GM23248 (cell line): Measurements from ENCODE around the gene NOP53. TPM values are rescaled to one million over a fixed set of nuclear protein-coding genes. Genes with fewer than 3 reads are reported as not detected.
A peak's percentile ranks its signal among the peaks of the same experiment; 100 is the strongest.
"Not testable (repeated sequence)": the region's sequence is repeated elsewhere in the genome, so short reads cannot be mapped to it uniquely, and the experiment has no call there.

Experiments
- DNase-seq: peaks from one replicate; pipeline ENCODE4 v3.0.0-alpha.2; 2015
- H2AFZ ChIP-seq: fragments of 200-600 bp; sonication (generic); 2 replicates; pipeline ENCODE4 v1.6.1; 2016; ENCODE audit warnings: antibody characterized with exemption
- H3F3A ChIP-seq: fragments of 200-600 bp; sonication (generic); 2 replicates; pipeline ENCODE4 v1.6.1; 2016; ENCODE audit warnings: mild to moderate bottlenecking, antibody characterized with exemption, mixed run types; ENCODE audit not compliant: insufficient read depth
- H3K27ac ChIP-seq: fragments of 200-600 bp; sonication (generic); 2 replicates; pipeline ENCODE4 v1.5.1; 2016; ENCODE audit warnings: mild to moderate bottlenecking
- H3K27me3 ChIP-seq: fragments of 200-600 bp; sonication (generic); replicated peaks from 2 replicates; pipeline ENCODE4 v1.6.1; 2016; ENCODE audit warnings: mild to moderate bottlenecking; ENCODE audit not compliant: insufficient read depth
- H3K36me3 ChIP-seq: fragments of 200-600 bp; sonication (generic); 2 replicates; pipeline ENCODE4 v1.6.1; 2016; ENCODE audit warnings: low read depth, mild to moderate bottlenecking
- H3K4me1 ChIP-seq: fragments of 200-600 bp; sonication (generic); 2 replicates; pipeline ENCODE4 v1.6.1; 2016; ENCODE audit warnings: mild to moderate bottlenecking; ENCODE audit not compliant: insufficient read depth
- H3K4me2 ChIP-seq: fragments of 200-600 bp; sonication (generic); one replicate; pipeline ENCODE4 v1.6.1; 2016; ENCODE audit warnings: mild to moderate bottlenecking; ENCODE audit not compliant: unreplicated experiment
- H3K4me3 ChIP-seq: fragments of 200-600 bp; sonication (generic); 2 replicates; pipeline ENCODE4 v1.5.1; 2016; ENCODE audit warnings: mild to moderate bottlenecking
- H3K79me2 ChIP-seq: fragments of 200-600 bp; sonication (generic); 2 replicates; pipeline ENCODE4 v1.6.1; 2016; ENCODE audit warnings: mild to moderate bottlenecking; ENCODE audit not compliant: insufficient read depth
- H3K9ac ChIP-seq: fragments of 200-600 bp; sonication (generic); 2 replicates; pipeline ENCODE4 v1.6.1; 2016; ENCODE audit warnings: mild to moderate bottlenecking
- H3K9me2 ChIP-seq: fragments of 200-600 bp; sonication (generic); 2 replicates; pipeline ENCODE4 v1.6.1; 2016; ENCODE audit warnings: mixed run types, mild to moderate bottlenecking, moderate library complexity; ENCODE audit not compliant: insufficient read depth
- H3K9me3 ChIP-seq: fragments of 200-600 bp; sonication (generic); one replicate; pipeline ENCODE4 v1.6.1; 2017; ENCODE audit warnings: low read depth
- H4K20me1 ChIP-seq: fragments of 200-600 bp; sonication (generic); 2 replicates; pipeline ENCODE4 v1.6.0; 2016; ENCODE audit not compliant: insufficient read depth
- EZH2 ChIP-seq: fragments of 200-600 bp; sonication (generic); IDR thresholded peaks from 2 replicates; pipeline ENCODE4 v1.6.1; 2018; ENCODE audit warnings: antibody characterized with exemption, mild to moderate bottlenecking; ENCODE audit not compliant: insufficient read depth, poor library complexity, severe bottlenecking
- EZH2phosphoT487 ChIP-seq: fragments of 200-600 bp; sonication (generic); IDR thresholded peaks from 2 replicates; pipeline ENCODE4 v1.6.1; 2018; ENCODE audit warnings: antibody characterized with exemption, moderate library complexity, mild to moderate bottlenecking, low read depth; ENCODE audit not compliant: insufficient read depth
- WGBS, 2 experiments: methylation state at CpG; one replicate each; pipeline ENCODE4 v1.1.6; 2015 to 2017; ENCODE audit warnings: low lambda C conversion rate in 2 of 2, low coverage in 1 of 2; ENCODE audit errors: missing lambda C conversion rate in 2 of 2; 5-methylcytosine and 5-hydroxymethylcytosine counted together
- in situ Hi-C: fragments of 300-500 bp; cut with MboI; formaldehyde crosslinking; loops from 2 replicates; pipeline ENCODE4 v1.15.0; 2020
- polyA plus RNA-seq: library from polyadenylated mRNA; unstranded; fragments of >200 nt; fragmentation: Nextera tagmentation; extraction: Ambion mirVana; gene quantifications from 2 replicates; pipeline ENCODE4 v1.2.1, GENCODE V29; 2016
- total RNA-seq: library from RNA; depleted of rRNA; stranded (reverse); fragments of >200 nt; shearing (Covaris generic); gene quantifications from 2 replicates; pipeline ENCODE4 v1.2.3, GENCODE V29; 2014

The NOP53 gene
- total and polyA plus RNA-seq, 2 experiments from 2014 or later = 40.7 to 62.8 TPM

DNA sequence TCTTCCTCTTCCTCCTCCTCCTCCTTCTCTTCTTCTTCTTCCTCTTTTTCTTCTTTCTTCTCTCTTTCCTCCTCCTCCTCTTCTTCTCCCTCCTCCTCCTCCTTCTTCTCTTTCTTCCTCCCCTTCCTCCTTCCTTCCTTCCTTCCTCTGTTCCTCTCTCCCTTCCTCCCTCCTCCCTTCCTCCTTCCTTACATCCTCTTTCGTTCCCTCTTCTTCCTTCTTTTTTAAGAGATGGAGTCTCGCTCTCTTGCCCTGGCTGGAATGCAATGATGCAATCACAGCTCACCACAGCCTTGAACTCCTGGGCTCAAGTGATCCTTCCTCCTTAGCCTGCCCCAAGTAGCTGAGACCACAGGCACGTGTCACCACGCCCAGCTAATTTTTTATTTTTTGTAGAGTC is 18.9 kb upstream of the NOP53 start:
- WGBS, 2 experiments = 53 to 73% methylated on average over 4 of the region's 4 CpGs
- peak; percentile 61 for DNase-seq
- Histone ChIP-seq H3K4me1 (peaks cover 61% of the 10 kb centered on the region), H3K79me2 (peaks cover 79% of the 10 kb centered on the region), H3K9me2 (no peaks in the 10 kb centered on the region), H3F3A (peaks cover 64% of the 10 kb centered on the region), H3K4me3 (no peak overlapping the region), H3K27me3 (no peaks in the 10 kb centered on the region), H3K27ac (peak overlapping the region; percentile 57), H2AFZ (no peak overlapping the region), H3K9me3 (no peaks in the 10 kb centered on the region), H3K36me3 (peaks cover 34% of the 10 kb centered on the region), H3K9ac (no peak overlapping the region), H3K4me2 (peak overlapping the region; percentile 8), H4K20me1 (0 out of 2 replicates have a peak, but pooled peaks cover 4% of the 10 kb centered on the region)
- no peak for TF ChIP-seq EZH2
- no peak for TF ChIP-seq EZH2phosphoT487
- in situ Hi-C loops = no loop called here

DNA sequence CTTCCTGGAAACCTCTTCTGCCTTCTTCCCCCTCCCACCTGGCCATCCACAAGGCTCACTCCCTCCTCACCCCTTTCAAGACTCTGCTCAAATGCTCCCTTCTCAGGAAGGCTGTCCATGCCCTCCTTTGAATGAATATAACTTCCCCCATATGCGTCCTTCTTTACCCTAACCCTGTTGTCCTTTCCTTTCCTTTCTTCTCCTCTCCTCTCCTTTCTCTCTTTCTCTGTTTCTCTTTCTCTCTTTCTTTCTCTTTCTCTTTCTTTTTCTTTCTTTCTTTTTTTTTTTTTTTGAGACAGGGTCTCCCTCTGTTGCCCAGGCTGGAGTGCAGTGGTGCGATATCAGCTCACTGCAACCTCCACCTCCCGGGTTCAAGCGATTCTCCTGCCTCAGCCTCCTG is 17.1 kb upstream of the NOP53 start:
- peaks cover 43% of the 10 kb centered on the region for H3K36me3 ChIP-seq
- DNase-seq, H3K4me3 ChIP-seq, H2AFZ ChIP-seq, H3K9me2 ChIP-seq, H3K4me2 ChIP-seq, H4K20me1 ChIP-seq, H3K27me3 ChIP-seq, in situ Hi-C loops, H3K9me3 ChIP-seq: not testable (repeated sequence)
- H3K9ac ChIP-seq = 0 out of 2 replicates have a peak overlapping the region, but pooled peaks have one; percentile 65
- peaks cover 43% of the 10 kb centered on the region for H3K4me1 ChIP-seq
- peaks cover 54% of the 10 kb centered on the region for H3F3A ChIP-seq
- peaks cover 94% of the 10 kb centered on the region for H3K79me2 ChIP-seq
- H3K27ac ChIP-seq = peak overlapping the region; percentile 90
- 91 to 97% methylated on average over 4 of the region's 4 CpGs for WGBS, 2 experiments

DNA sequence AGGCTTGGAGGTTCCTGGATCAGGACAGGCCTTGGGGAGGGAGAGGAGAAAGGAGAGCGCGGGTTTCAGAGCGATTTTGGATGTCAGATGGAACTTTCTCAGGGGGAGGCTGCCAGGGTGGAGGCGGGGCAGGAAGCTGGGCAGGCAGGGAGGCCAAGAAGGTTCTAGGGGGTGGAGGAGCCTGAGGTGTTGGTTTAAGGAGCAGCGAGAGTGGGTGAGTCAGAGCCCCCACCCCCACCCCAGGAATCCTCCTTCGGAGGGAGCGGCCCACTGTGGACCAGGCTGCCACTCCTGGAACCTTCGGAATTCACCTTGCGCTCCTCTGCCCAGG is 15.9 kb upstream of the NOP53 start:
- peak overlapping the region; percentile 65 for H3K9ac ChIP-seq
- 0 out of 2 replicates have a peak, but pooled peaks cover under 1% of the 10 kb centered on the region for H4K20me1 ChIP-seq
- peaks cover 33% of the 10 kb centered on the region for H3K4me1 ChIP-seq
- no peaks in the 10 kb centered on the region for H3K9me2 ChIP-seq
- DNase-seq = peak; percentile 90
- H3K27ac ChIP-seq = peak overlapping the region; percentile 90
- H3K4me2 ChIP-seq = peak overlapping the region; percentile 65
- peaks cover 45% of the 10 kb centered on the region for H3K36me3 ChIP-seq
- in situ Hi-C loops = no loop called here
- peaks cover 44% of the 10 kb centered on the region for H3F3A ChIP-seq
- no peak for TF ChIP-seq EZH2phosphoT487
- no peak for TF ChIP-seq EZH2
- H3K9me3 ChIP-seq = no peaks in the 10 kb centered on the region
- H2AFZ ChIP-seq = no peak overlapping the region
- no peaks in the 10 kb centered on the region for H3K27me3 ChIP-seq
- peak overlapping the region; percentile 35 for H3K4me3 ChIP-seq
- peaks cover 94% of the 10 kb centered on the region for H3K79me2 ChIP-seq
- 25 to 27% methylated on average over 6 to 9 of the region's 9 CpGs for WGBS, 2 experiments

DNA sequence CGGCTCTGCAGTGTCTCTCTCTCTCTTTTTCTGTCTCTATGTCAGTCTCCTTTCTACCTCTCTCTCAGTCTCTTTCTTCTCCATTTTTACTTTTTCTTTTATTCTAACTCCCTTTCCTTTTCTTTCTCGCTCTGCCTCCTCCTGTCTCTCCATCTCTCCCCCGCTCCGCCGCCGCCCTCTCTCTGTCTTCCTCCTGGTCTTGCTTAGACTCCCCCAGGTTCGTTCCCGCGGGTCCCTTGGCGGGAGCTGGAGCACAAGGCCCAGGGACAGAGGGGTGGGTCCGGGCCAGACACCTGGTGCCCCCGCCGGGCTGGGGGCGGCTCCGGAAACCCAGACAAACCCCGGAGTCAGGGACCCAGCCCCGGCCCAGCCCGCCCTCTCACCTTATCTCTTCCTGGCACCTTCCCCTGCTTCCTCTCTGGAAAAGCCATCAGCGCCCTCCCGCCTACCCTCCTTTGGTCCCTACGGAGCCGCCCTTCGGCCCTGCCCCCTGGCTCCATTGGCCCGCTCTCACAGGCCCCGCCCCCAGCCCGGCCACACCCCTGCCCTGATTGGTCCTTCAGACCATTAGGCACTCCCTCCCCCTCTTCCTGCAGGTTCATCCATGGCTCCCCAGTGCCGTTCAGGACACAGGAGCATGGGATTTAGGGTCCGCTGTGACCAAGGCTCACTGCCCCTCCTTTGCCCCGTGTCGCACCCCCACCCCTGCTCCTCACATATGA is 15.4 kb upstream of the NOP53 start:
- Histone ChIP-seq H4K20me1 (no peaks in the 10 kb centered on the region), H3F3A (peaks cover 42% of the 10 kb centered on the region), H3K9ac (no peak overlapping the region), H3K79me2 (peaks cover 94% of the 10 kb centered on the region), H3K4me1 (peaks cover 33% of the 10 kb centered on the region), H2AFZ (no peak overlapping the region), H3K36me3 (peaks cover 43% of the 10 kb centered on the region), H3K9me3 (no peaks in the 10 kb centered on the region), H3K27ac (peak overlapping the region; percentile 90), H3K4me2 (peak overlapping the region; percentile 65), H3K27me3 (no peaks in the 10 kb centered on the region), H3K9me2 (no peaks in the 10 kb centered on the region), H3K4me3 (0 out of 2 replicates have a peak overlapping the region, but pooled peaks have one; percentile 32)
- TF ChIP-seq EZH2phosphoT487 = no peak
- TF ChIP-seq EZH2 = no peak
- DNase-seq = peak; percentile 36
- in situ Hi-C loops = no loop called here
- WGBS, 2 experiments = 72 to 85% methylated on average over 15 to 30 of the region's 30 CpGs

DNA sequence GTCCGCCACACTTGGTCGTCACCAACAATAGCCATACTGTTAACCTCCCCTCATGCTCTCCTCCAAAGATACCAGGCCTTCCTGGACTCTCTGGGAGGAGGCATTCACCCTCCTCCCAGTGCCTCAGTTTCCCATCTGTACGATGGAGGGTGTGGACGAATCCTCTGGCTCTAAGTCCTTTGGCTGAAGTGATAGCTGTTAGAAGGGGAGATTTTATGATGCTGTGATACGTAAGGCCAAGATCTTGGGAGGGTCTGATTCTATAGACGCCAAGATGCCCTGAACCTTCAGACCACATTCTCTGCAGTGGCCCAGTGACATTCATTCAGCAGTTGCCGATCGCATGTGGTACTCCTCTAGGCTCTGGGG is 14.8 kb upstream of the NOP53 start:
- DNase-seq = no peak
- Histone ChIP-seq H3K27me3 (no peaks in the 10 kb centered on the region), H3K4me2 (no peak overlapping the region), H3K4me1 (peaks cover 33% of the 10 kb centered on the region), H3K4me3 (no peak overlapping the region), H3K9me2 (no peaks in the 10 kb centered on the region), H4K20me1 (no peaks in the 10 kb centered on the region), H3K9me3 (no peaks in the 10 kb centered on the region), H3F3A (peaks cover 47% of the 10 kb centered on the region), H3K36me3 (peaks cover 47% of the 10 kb centered on the region), H3K27ac (no peak overlapping the region), H3K79me2 (peaks cover 94% of the 10 kb centered on the region), H2AFZ (no peak overlapping the region), H3K9ac (no peak overlapping the region)
- in situ Hi-C loops = no loop called here
- WGBS, 2 experiments = 96% methylated on average over 8 of the region's 8 CpGs
- TF ChIP-seq EZH2 (no peak), EZH2phosphoT487 (no peak)
